Ovary (tissue), 9 donors: Measurements from ENCODE around the gene IRF2BPL. TPM values are rescaled to one million over a fixed set of nuclear protein-coding genes. Genes with fewer than 3 reads are reported as not detected.

Source experiments
- DNase-seq, 5 donors: peaks; one replicate each; pipeline ENCODE4 v3.0.0-alpha.2; 2019 to 2020
- H3K27ac ChIP-seq, 2 donors: fragments of 200-600 bp; one replicate each; pipeline versions ENCODE4 v1.5.1 to v1.8.0; 2019 to 2022
- H3K27me3 ChIP-seq: fragments of 200-600 bp; one replicate; pipeline ENCODE4 v1.8.0; 2022
- H3K36me3 ChIP-seq: fragments of 200-600 bp; sonication (generic); one replicate; pipeline ENCODE4 v1.5.1; 2019
- H3K4me1 ChIP-seq: one replicate; pipeline ENCODE4 v1.8.1; 2013; ENCODE audit warnings: mild to moderate bottlenecking, moderate library complexity; ENCODE audit not compliant: insufficient read depth
- H3K4me3 ChIP-seq: fragments of 200-600 bp; sonication (generic); one replicate; pipeline ENCODE4 v1.5.1; 2017
- H3K9me3 ChIP-seq, 2 donors: fragments of 200-600 bp in 1 of 2; sonication (generic) in 1 of 2; one replicate each; pipeline versions ENCODE4 v1.5.1 to v1.8.1; 2013 to 2019; ENCODE audit warnings: mild to moderate bottlenecking in 1 of 2, moderate library complexity in 1 of 2
- CTCF ChIP-seq, 3 donors: fragments of 450-650 bp in 2 of 3; fragments of 200-600 bp in 1 of 3; IDR thresholded peaks; one replicate each; pipeline versions ENCODE4 v1.5.1 to v1.8.0; 2016 to 2022; ENCODE audit warnings: antibody characterized with exemption in 3 of 3, mild to moderate bottlenecking in 1 of 3
- EP300 ChIP-seq: sonication (generic); formaldehyde crosslinking; IDR thresholded peaks from one replicate; pipeline ENCODE4 v1.6.1; 2017; ENCODE audit warnings: antibody characterized with exemption
- POLR2A ChIP-seq: fragments of 450-650 bp; IDR thresholded peaks from one replicate; pipeline ENCODE4 v1.6.1; 2017; ENCODE audit warnings: antibody characterized with exemption, mild to moderate bottlenecking, moderate library complexity
- whole genome bisulfite sequencing, 3 donors: extraction: QIAGEN DNeasy Blood & Tissue Kit in 1 of 3; methylation state at CpG; one replicate each; pipeline versions ENCODE4 v1.1.5 to v1.1.7; 2013 to 2017; 5-methylcytosine and 5-hydroxymethylcytosine counted together
- intact Hi-C, 4 donors: fragments of 100-400 bp; cut with DNase I; formaldehyde crosslinking; loops; one replicate each; pipeline versions ENCODE4 v1.11.0 to v1.15.1; 2022 to 2023
- polyA plus RNA-seq, 2 donors: library from polyadenylated mRNA; stranded (reverse); fragments of 200-250 nt in 1 of 2; fragments of 350-450 nt in 1 of 2; fragmentation: Illumina TruSeq in 1 of 2; extraction: RNeasy Lipid Tissue Mini Kit (QIAGEN cat#74804) in 1 of 2; gene quantifications; one replicate each; pipeline ENCODE4 v1.2.3, GENCODE V29; 2013 to 2014
- total RNA-seq, 7 donors: library from RNA; depleted of rRNA in 2 of 7; stranded (reverse); fragments of >200 nt in 2 of 7; fragmentation: NEBNext Ultra II Directional in 3 of 7; extraction: Animal tissue kit (Norgen Biotek cat#: 25700) in 3 of 7; gene quantifications; one replicate each; pipeline versions ENCODE4 v1.1.0 to v1.2.4, GENCODE V29; 2016 to 2023
- donor health status: DM: no; HTN: no; CAD: no; lungs with moderate emphysema.
- donor health status: DM: no; HTN: no; CAD: no.
- donor health status: Bipolar disorder and iron deficiency.
- donor health status: DM: yes; HTN: yes; CAD: no.
- donor health status: DM: no; HTN: no; CAD: no.
- donor health status: DM: yes; HTN: yes; CAD: no.

IRF2BPL gene
- total and polyA plus RNA-seq, 9 donors = 14.1 to 126 (median 78.1) TPM

GRCh38 chr14:76993752-76994151 is 34.8 kb downstream of the IRF2BPL start:
- no peak for DNase-seq
- TF ChIP-seq CTCF (IDR thresholded peaks at IDR 0.05) (no peak), EP300 (no peak), POLR2A (no peak)
- H3K27me3 ChIP-seq = no peaks in the 10 kb centered on the region
- 97 to 98% (median 97%) methylated on average over 6 of the region's 6 CpGs for WGBS, 3 donors
- intact Hi-C loops = no loop called here
- no peaks in the 10 kb centered on the region for H3K4me1 ChIP-seq
- H3K36me3 ChIP-seq = no peaks in the 10 kb centered on the region
- H3K27ac ChIP-seq = no peak overlapping the region
- H3K9me3 ChIP-seq = no peaks in the 10 kb centered on the region
- no peak overlapping the region for H3K4me3 ChIP-seq

- Histone ChIP-seq H3K4me3 (no peak overlapping the region), H3K9me3 (no peaks in the 10 kb centered on the region), H3K4me1 (no peaks in the 10 kb centered on the region), H3K27me3 (no peaks in the 10 kb centered on the region), H3K36me3 (no peaks in the 10 kb centered on the region), H3K27ac (no peak overlapping the region)
- intact Hi-C loops = no loop called here
- DNase-seq = no peak
- TF ChIP-seq POLR2A = no peak
- no peak for TF ChIP-seq CTCF (IDR thresholded peaks at IDR 0.05)
- TF ChIP-seq EP300 = no peak
Observed at GRCh38 chr14:76990084-76990483, 38.4 kb downstream of the IRF2BPL start.

GRCh38 chr14:76987956-76988520 is 40.5 kb downstream of the IRF2BPL start:
- intact Hi-C loops = no loop called here
- 87 to 96% (median 91%) methylated on average over 4 of the region's 4 CpGs for WGBS, 3 donors

GRCh38 chr14:76986231-76986565 is 42.3 kb downstream of the IRF2BPL start:
- no peaks in the 10 kb centered on the region for H3K27me3 ChIP-seq
- no peak for DNase-seq
- no peak for TF ChIP-seq CTCF (IDR thresholded peaks at IDR 0.05)
- no peak for TF ChIP-seq POLR2A
- TF ChIP-seq EP300 = no peak
- 97 to 100% (median 99%) methylated on average over 4 of the region's 4 CpGs for WGBS, 3 donors
- no peaks in the 10 kb centered on the region for H3K4me1 ChIP-seq
- no peaks in the 10 kb centered on the region for H3K36me3 ChIP-seq
- no peaks in the 10 kb centered on the region for H3K9me3 ChIP-seq
- H3K4me3 ChIP-seq = no peak overlapping the region
- no peak overlapping the region for H3K27ac ChIP-seq
- intact Hi-C loops = no loop called here

More at GRCh38 chr14:76987956-76988520, 40.5 kb downstream of the IRF2BPL start:
- DNase-seq = no peak
- Histone ChIP-seq H3K4me3 (no peak overlapping the region), H3K36me3 (no peaks in the 10 kb centered on the region), H3K27ac (no peak overlapping the region), H3K9me3 (no peaks in the 10 kb centered on the region), H3K27me3 (no peaks in the 10 kb centered on the region), H3K4me1 (no peaks in the 10 kb centered on the region)
- TF ChIP-seq EP300 (no peak), CTCF (IDR thresholded peaks at IDR 0.05) (no peak), POLR2A (no peak)
